Measurements from ENCODE around the gene SLC24A4. TPM values are rescaled to one million over a fixed set of nuclear protein-coding genes. Genes with fewer than 3 reads are reported as not detected.

The SLC24A4 gene
- total RNA-seq, 1 experiment from 2014 or later, result not detected

GRCh38 chr14:92404421-92404820 is 81.5 kb downstream of the SLC24A4 start:
- CTCF ChIA-PET, result no interaction called here
- Histone ChIP-seq H3K9me2 (ENCODE audit: insufficient read depth) (no peaks in the 10 kb centered on the region), H2AFZ (ENCODE audit: low read depth, low read length, poor library complexity, severe bottlenecking) (no peak overlapping the region), H3K36me3 (ENCODE audit: control insufficient read depth in 1 of 2, insufficient read depth in 2 of 2, low read length in 2 of 2) (no peaks in the 10 kb centered on the region), H4K20me1 (ENCODE audit: insufficient read depth) (no peaks in the 10 kb centered on the region), H3K4me2 (ENCODE audit: low read length) (no peak overlapping the region), H3K9ac (ENCODE audit: low read length) (no peak overlapping the region), H3K9me3 (ENCODE audit: control insufficient read depth in 1 of 2, insufficient read depth in 1 of 2, low read depth in 1 of 2, low read length in 2 of 2) (no peaks in the 10 kb centered on the region), H3K27ac (ENCODE audit: low read depth, low read length) (no peak overlapping the region), H3K27me3 (ENCODE audit: insufficient read depth, low read length) (no peaks in the 10 kb centered on the region), H3K4me1 (ENCODE audit: control insufficient read depth in 1 of 2, insufficient read depth in 2 of 2, low read length in 2 of 2) (peaks cover 0 to 8% of the 10 kb centered on the region in 2 experiments; a peak in 2 of 4 replicates), H3K79me2 (ENCODE audit: insufficient read depth, low read length) (no peaks in the 10 kb centered on the region), H3K4me3 (replicated peaks in 1 of 2; ENCODE audit: low read depth in 1 of 2, low read length in 2 of 2) (no peak overlapping the region)
- ATAC-seq (no peak), DNase-seq (ENCODE audit: low read depth, low spot score) (no peak)
- BruUV-seq (replicated peaks), result no TSS peak
- RAD21 ChIA-PET (ENCODE audit: low non-redundant PET in 1 of 2, low total read pairs in 2 of 2, uncharacterized antibody in 2 of 2, unreplicated experiment in 2 of 2), result no interaction called here
- intact Hi-C loops (cut with micrococcal nuclease), result no loop called here
- POLR2A ChIA-PET, result no interaction called here
- TF ChIP-seq POLR2A (IDR thresholded peaks at IDR 0.05; ENCODE audit: borderline replicate concordance, extremely low read depth, insufficient read depth, insufficient read length) (no peak), CEBPB (IDR thresholded peaks at IDR 0.05; ENCODE audit: low read depth) (no peak), ZBTB33 (IDR thresholded peaks at IDR 0.05; ENCODE audit: extremely low read depth, insufficient replicate concordance, low read length) (no peak), ZNF274 (IDR thresholded peaks at IDR 0.05; ENCODE audit: low read depth, low read length) (no peak)
- TF ChIP-seq, protein P1, sequence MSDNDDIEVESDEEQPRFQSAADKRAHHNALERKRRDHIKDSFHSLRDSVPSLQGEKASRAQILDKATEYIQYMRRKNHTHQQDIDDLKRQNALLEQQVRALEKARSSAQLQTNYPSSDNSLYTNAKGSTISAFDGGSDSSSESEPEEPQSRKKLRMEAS (IDR thresholded peaks at IDR 0.05), result no peak
- TF ChIP-seq, protein P2, sequence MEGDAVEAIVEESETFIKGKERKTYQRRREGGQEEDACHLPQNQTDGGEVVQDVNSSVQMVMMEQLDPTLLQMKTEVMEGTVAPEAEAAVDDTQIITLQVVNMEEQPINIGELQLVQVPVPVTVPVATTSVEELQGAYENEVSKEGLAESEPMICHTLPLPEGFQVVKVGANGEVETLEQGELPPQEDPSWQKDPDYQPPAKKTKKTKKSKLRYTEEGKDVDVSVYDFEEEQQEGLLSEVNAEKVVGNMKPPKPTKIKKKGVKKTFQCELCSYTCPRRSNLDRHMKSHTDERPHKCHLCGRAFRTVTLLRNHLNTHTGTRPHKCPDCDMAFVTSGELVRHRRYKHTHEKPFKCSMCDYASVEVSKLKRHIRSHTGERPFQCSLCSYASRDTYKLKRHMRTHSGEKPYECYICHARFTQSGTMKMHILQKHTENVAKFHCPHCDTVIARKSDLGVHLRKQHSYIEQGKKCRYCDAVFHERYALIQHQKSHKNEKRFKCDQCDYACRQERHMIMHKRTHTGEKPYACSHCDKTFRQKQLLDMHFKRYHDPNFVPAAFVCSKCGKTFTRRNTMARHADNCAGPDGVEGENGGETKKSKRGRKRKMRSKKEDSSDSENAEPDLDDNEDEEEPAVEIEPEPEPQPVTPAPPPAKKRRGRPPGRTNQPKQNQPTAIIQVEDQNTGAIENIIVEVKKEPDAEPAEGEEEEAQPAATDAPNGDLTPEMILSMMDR (IDR thresholded peaks at IDR 0.05 in 2 of 3, conservative IDR thresholded peaks at IDR 0.05 in 1 of 3; ENCODE audit: borderline replicate concordance in 1 of 3, insufficient read depth in 1 of 3, low read depth in 2 of 3, low read length in 2 of 3), result no peak
